Fibroblast of villous mesenchyme (primary cell): Measurements from ENCODE around the gene ADGRD1. TPM values are rescaled to one million over a fixed set of nuclear protein-coding genes. Genes with fewer than 3 reads are reported as not detected.
"Not testable (repeated sequence)": the region's sequence is repeated elsewhere in the genome, so short reads cannot be mapped to it uniquely, and the experiment has no call there.

Source experiments
- DNase-seq: peaks from one replicate; pipeline ENCODE4 v3.0.0-alpha.2; 2010; ENCODE audit warnings: low read depth
- H3K4me3 ChIP-seq: 2 replicates; pipeline ENCODE4 v1.5.1; 2011; ENCODE audit warnings: low read depth, mild to moderate bottlenecking, low read length
- total RNA-seq: library from RNA; depleted of rRNA; stranded (reverse); fragments of >200 nt; gene quantifications from 2 replicates; pipeline ENCODE4 v1.2.3, GENCODE V29; 2012
- TF ChIP-seq, protein P1 (sequence below): IDR thresholded peaks from 2 replicates; pipeline ENCODE4 v1.5.1; 2012; ENCODE audit warnings: low read depth, mild to moderate bottlenecking, low read length; ENCODE audit not compliant: insufficient read depth

Gene ADGRD1
- total RNA-seq, 1 donor = under 0.01 TPM

- H3K4me3 ChIP-seq = no peak overlapping the region
- TF ChIP-seq, protein P1, sequence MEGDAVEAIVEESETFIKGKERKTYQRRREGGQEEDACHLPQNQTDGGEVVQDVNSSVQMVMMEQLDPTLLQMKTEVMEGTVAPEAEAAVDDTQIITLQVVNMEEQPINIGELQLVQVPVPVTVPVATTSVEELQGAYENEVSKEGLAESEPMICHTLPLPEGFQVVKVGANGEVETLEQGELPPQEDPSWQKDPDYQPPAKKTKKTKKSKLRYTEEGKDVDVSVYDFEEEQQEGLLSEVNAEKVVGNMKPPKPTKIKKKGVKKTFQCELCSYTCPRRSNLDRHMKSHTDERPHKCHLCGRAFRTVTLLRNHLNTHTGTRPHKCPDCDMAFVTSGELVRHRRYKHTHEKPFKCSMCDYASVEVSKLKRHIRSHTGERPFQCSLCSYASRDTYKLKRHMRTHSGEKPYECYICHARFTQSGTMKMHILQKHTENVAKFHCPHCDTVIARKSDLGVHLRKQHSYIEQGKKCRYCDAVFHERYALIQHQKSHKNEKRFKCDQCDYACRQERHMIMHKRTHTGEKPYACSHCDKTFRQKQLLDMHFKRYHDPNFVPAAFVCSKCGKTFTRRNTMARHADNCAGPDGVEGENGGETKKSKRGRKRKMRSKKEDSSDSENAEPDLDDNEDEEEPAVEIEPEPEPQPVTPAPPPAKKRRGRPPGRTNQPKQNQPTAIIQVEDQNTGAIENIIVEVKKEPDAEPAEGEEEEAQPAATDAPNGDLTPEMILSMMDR = no peak
Measured at GRCh38 chr12:130937063-130937462, 16.6 kb upstream of the ADGRD1 start.

DNA sequence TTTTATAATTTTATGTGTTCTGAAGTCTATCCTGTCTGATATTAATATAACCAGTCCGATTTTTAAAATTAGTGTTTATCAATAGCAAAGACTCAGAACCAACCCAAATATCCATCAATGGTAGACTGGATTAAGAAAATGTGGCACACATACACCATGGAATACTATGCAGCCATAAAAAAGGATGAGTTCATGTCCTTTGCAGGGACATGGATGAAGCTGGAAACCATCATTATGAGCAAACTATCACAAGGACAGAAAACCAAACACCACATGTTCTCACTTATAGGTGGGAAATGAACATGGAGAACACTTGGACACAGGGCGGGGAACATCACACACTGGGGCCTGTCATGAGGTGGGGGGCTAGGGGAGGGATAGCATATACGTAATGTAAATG is 16.2 kb upstream of the ADGRD1 start:
- DNase-seq, H3K4me3 ChIP-seq: not testable (repeated sequence)

More at GRCh38 chr12:130937063-130937462, 16.6 kb upstream of the ADGRD1 start:
- DNase-seq = no peak

- DNase-seq = no peak
- no peak overlapping the region for H3K4me3 ChIP-seq
- TF ChIP-seq, protein P1 = no peak
Measured at GRCh38 chr12:130938186-130938585, 15.5 kb upstream of the ADGRD1 start.

- no peak for DNase-seq
- TF ChIP-seq, protein P1 = no peak
- no peak overlapping the region for H3K4me3 ChIP-seq
Measured at GRCh38 chr12:130944878-130945277, 8.8 kb upstream of the ADGRD1 start.

DNA sequence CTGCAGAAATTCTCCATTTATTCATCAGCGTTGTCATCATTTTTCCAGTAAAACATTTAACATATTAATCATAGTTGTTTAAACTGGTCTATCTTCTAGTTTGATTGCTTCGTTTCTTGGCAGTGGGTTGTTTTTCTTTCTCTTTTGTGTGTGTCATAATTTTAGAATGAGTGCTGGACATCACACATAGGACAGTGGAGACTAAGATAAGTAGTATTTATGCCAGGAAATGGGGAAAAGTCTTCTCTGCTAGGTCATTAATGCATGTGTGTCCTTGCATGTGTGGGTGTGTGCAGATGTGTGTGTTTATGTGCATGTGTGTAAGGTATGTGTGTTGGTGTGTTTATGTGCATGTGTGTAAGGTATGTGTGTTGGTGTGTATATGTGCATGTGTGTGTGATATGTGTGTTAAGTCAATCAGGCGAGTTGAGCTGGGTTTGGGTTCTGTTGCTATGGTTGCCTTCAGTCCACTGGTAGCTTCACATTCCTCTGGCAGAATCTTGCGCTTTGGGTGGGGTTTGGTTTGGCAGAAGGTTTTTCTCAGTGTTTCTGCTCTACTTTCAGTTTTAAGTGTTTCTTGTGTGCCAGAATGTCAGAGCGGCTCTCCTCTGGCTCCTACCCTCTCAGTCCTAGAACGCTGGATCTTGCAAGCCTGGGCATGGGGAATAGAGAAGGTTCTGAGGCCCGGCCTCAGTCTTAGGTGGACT is 7.8 kb upstream of the ADGRD1 start:
- no peak overlapping the region for H3K4me3 ChIP-seq
- no peak for DNase-seq

DNA sequence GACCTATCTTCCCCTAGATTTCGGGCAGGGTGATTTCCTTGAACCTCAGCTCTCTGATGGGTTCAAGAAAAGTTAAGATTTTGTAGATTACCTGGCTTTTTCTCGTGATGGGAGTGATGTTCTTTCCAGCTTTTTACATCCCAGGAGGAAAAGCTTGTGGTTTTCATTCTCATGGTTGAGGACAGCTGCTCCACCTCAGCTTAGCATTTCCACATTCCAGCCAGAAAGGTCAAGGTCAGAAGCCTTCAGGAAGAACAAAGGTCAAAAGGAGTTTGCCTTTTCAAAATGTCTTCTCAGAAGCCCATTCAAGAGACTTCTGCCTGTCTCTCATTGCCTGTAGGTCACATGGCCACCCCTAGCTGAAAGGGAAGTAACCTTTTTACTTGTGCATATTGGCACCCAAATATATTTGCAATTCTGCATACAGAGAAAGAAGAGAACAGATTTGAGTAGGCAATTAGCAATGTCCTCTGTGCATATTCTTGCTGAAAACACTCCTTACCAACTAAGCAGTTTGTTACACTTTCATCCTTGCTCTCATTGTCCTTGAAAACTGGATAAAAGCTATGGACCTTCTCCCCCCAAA is 6.6 kb upstream of the ADGRD1 start:
- DNase-seq = no peak
- TF ChIP-seq, protein P1 = no peak
- no peak overlapping the region for H3K4me3 ChIP-seq

More for the DNA sequence above, 7.8 kb upstream of the ADGRD1 start:
- TF ChIP-seq, protein P1 = no peak

DNA sequence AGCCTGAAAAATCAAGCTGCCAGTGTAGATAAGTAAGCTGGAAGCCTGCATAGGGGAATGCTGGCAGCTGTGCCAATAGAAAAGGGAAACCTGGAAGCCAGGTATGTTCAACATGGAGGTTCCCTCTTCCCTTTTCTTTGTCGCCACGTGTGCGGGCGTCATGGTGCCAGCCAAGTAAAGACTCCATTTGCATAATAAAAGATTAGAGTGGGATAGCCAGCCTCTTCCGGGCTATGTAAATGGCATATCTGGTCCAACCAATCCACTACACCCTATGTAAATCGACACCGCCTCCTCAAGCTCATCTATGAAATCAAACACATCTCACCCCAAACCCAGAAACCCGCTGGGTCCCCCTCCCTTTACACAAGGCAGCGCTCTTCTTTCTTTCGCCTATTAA is 5.6 kb upstream of the ADGRD1 start:
- DNase-seq = no peak
- TF ChIP-seq, protein P1 = no peak
- H3K4me3 ChIP-seq = no peak overlapping the region
